ENCODE results near the gene UTY.

Gene UTY

DNA sequence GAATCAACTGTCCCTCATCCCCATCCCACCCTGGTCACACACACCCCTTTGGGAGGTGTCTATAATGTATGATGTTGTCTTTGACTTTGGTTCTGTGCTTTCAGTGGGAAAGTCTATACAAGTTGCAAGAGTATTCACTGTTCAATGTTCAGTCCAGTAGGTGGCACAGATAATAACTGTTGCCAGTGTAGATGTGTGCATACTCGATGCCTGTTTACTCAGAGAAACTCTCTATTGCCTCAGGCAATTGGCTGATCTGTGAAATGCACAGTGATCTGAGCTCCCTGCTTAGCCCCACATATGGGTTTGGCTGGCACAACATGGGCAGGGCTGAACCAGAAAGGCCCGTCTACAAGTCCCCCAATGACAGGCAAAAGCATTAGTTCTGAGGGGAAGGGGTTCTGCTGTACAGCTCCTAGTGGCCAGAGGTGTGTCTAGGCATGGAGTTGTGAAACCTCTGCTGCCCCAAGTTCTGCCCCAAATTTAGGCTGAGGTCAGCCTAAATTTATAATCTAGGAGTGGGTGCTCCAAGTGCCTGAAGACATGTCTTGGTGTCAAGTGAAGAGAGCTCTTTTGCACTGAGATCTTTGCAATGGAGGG lies 252.4 kb downstream of the UTY start:
- no peaks in the 10 kb centered on the region for H3K9me3 Mint-ChIP-seq
- H3K4me1 Mint-ChIP-seq (ENCODE audit: low read depth) = peaks cover 2% of the 10 kb centered on the region
- H3K4me3 Mint-ChIP-seq = no peak overlapping the region
- DNase-seq (ENCODE audit: low spot score) = no peak
- H3K27me3 Mint-ChIP-seq (ENCODE audit: low read depth) = no peaks in the 10 kb centered on the region
- H3K36me3 Mint-ChIP-seq (ENCODE audit: low read depth) = no peaks in the 10 kb centered on the region
- no peak overlapping the region for H3K27ac Mint-ChIP-seq

DNA sequence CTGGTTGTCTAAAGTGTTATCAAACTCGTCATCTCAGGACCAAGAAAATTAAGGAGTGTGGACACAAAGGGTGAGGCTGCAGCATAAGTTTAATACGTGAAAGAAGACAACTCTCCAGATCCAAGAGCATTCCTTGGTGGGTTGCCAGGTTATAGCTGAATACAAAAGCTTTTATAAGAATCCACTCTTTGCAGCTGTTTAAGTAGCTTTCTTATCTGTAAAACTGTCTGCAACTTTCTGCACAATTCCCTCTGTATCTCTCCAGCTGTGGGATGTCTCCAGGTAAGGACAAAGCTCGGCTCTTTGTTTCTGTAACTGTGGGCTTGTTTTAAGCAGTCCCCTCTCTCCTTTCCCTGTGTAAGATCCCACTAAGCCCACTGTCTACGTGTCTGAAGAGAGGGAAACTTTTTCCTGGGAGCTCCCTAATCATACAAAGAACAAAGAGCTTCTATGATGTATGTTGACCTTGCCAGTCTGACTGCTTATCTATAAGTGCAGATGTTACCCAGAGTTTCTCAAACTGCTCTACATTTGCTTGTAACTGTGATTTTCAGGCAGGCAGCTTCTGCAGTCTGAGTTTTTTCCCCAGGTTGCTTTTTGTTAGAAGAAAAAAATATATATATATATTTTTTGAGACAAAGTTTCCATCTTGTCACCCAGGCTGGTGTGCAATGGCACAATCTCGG lies 268.7 kb downstream of the UTY start:
- H3K4me3 Mint-ChIP-seq = no peak overlapping the region
- H3K4me1 Mint-ChIP-seq (ENCODE audit: low read depth) = no peaks in the 10 kb centered on the region
- DNase-seq (ENCODE audit: low spot score) = no peak
- H3K27me3 Mint-ChIP-seq (ENCODE audit: low read depth) = no peaks in the 10 kb centered on the region
- no peaks in the 10 kb centered on the region for H3K36me3 Mint-ChIP-seq (ENCODE audit: low read depth)
- H3K9me3 Mint-ChIP-seq = peaks cover 2% of the 10 kb centered on the region
- H3K27ac Mint-ChIP-seq = no peak overlapping the region

DNA sequence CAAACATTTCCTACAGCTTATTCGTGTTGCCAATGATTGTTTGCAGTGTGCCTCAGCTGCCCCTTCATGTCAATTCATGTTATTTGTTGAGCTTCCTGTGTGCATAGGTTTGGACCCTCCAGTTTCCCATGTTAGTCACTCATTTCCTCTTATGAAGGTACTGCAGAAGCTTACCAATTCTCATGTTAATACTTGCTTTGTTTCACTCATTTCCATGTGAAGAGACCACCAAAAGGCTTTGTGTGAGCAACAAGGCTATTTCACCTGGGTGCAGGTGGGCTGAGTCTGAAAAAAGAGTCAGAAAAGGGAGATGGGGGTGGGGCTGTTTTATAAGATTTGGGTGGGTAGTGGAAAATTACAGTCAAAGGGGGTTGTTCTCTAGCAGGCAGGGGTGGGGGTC lies 274.6 kb downstream of the UTY start:
- Mint-ChIP-seq H3K9me3 (no peaks in the 10 kb centered on the region), H3K27me3 (ENCODE audit: low read depth) (no peaks in the 10 kb centered on the region), H3K4me1 (ENCODE audit: low read depth) (peaks cover 3% of the 10 kb centered on the region), H3K27ac (no peak overlapping the region), H3K4me3 (no peak overlapping the region), H3K36me3 (ENCODE audit: low read depth) (no peaks in the 10 kb centered on the region)
- DNase-seq (ENCODE audit: low spot score) = no peak
